OCI-LY3 (cell line): ENCODE results near the gene TEFM.

Experiments
- EZH2phosphoT487 ChIP-seq: fragments of 200-600 bp; shearing (Covaris generic); IDR thresholded peaks from 2 replicates; pipeline ENCODE4 v1.6.1; 2018; ENCODE audit warnings: antibody characterized with exemption, mixed run types, low read depth
- TF ChIP-seq, protein P1 (sequence below): fragments of 200-600, 300-600 bp; sonication (generic); IDR thresholded peaks from 2 replicates; pipeline ENCODE4 v1.5.1; 2014; ENCODE audit warnings: antibody characterized with exemption, low read length, low read depth

DNA sequence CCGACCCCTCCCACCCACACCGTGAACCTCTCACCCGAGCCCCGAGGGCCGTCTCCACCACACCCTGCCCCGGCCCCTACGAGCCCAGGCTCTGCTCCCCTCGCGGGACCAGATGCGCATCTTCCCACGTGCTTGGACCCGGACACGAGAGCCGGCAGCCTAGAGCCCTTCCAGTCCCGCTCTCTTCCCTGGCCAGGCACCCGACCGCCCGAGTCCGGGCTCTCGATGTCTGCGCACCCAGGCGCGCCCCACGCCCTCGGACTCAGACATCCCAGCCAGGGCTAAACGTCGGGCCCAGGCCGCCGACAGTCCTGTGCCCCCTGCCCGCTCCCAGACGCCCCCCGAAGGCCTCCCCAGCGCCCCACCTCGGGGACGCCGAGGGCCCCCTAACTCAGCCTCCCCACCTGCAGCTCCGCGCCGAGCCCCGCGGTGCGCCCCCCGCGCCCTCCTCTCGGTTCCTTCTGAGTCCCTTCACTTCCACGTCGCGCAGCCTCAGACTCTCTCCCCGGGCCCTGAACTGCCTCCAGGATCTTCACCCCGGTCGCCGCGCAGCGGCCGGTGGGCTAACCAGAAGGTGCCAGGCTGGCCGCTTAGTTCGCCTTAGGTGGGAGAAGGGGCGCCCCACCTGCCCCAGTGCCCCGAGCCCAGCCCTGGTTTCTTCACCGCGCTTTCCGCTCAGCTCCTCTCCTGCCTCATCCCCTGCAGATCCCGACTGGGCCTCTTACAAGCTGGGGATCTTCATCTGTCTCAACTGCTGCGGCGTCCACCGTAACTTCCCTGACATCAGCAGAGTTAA lies 16.4 kb upstream of the TEFM start:
- TF ChIP-seq, protein P1, sequence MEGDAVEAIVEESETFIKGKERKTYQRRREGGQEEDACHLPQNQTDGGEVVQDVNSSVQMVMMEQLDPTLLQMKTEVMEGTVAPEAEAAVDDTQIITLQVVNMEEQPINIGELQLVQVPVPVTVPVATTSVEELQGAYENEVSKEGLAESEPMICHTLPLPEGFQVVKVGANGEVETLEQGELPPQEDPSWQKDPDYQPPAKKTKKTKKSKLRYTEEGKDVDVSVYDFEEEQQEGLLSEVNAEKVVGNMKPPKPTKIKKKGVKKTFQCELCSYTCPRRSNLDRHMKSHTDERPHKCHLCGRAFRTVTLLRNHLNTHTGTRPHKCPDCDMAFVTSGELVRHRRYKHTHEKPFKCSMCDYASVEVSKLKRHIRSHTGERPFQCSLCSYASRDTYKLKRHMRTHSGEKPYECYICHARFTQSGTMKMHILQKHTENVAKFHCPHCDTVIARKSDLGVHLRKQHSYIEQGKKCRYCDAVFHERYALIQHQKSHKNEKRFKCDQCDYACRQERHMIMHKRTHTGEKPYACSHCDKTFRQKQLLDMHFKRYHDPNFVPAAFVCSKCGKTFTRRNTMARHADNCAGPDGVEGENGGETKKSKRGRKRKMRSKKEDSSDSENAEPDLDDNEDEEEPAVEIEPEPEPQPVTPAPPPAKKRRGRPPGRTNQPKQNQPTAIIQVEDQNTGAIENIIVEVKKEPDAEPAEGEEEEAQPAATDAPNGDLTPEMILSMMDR = no peak
- no peak for TF ChIP-seq EZH2phosphoT487
